Astrocyte of the spinal cord (primary cell): ENCODE results near the gene FBXO45.
A peak's percentile ranks its signal among the peaks of the same experiment; 100 is the strongest.
"Not testable (repeated sequence)": the region's sequence is repeated elsewhere in the genome, so short reads cannot be mapped to it uniquely, and the experiment has no call there.

ENCODE experiments used
- DNase-seq: peaks from one replicate; pipeline ENCODE4 v3.0.0; 2011; ENCODE audit warnings: low read depth, low spot score
- H3K4me3 ChIP-seq: 2 replicates; pipeline ENCODE4 v1.5.1; 2011; ENCODE audit warnings: low read depth, mild to moderate bottlenecking, low read length, moderate library complexity
- in situ Hi-C: cut with HindIII; loops from 2 replicates; pipeline ENCODE4 v1.10.0; 2017; ENCODE audit warnings: low sequenced_read_pairs
- TF ChIP-seq, protein P1 (sequence below): IDR thresholded peaks from 2 replicates; pipeline ENCODE4 v1.5.1; 2012; ENCODE audit warnings: low read depth, mild to moderate bottlenecking, low read length, inconsistent platforms

Gene FBXO45, protein sequence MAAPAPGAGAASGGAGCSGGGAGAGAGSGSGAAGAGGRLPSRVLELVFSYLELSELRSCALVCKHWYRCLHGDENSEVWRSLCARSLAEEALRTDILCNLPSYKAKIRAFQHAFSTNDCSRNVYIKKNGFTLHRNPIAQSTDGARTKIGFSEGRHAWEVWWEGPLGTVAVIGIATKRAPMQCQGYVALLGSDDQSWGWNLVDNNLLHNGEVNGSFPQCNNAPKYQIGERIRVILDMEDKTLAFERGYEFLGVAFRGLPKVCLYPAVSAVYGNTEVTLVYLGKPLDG

DNA sequence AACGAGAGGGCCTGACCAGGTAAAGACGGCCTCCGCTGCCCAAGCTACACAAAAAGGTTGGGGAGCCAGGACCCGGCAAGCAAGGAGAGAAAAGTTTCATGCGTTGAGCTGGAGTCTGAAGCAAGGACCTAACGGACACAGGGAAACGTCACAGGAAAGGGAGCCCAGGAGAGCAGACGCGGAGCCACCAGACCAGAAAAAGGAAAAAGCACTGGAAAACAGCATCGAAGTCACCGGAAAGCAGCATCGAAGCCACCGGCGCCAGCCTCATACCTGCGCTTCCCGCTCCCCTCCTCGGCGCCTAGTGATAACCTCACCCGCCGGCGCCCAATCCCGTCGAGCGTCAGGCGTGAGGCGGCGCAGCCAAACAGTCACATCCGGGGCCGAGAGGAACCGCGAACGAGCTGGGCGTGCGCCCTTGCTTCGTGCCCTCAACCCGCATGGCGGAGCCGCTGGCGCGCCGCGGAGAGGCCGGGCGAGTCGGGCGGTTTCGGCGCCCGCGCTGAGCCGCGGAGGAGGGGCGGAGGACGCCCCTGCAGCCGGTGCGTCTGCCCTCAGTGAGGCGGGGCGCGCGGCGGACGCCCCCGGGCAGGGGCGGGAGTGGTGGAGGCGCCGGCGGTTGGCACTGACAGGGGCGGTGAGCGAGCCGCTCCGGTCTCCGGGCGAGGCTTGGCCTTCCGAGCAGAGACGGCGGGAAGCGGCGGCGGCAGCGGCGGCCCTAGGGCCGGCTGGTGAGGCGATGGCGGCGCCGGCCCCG is at the start of gene FBXO45, which contains the start of gene WDR53:
Gene FBXO45, plus strand, starts transcription at position 415 of the 757 bp plus-strand sequence. Its CDS starts 325 bp downstream, at position 740.
Gene WDR53, minus strand, starts transcription at position 309 of the 757 bp plus-strand sequence. CDS start 7,079 bp downstream, outside the sequence.
- H3K4me3 ChIP-seq: peak within 1 kb of the TSS; percentile 97
- in situ Hi-C loops: no loop called here
- peak; percentile 95 for DNase-seq
- TF ChIP-seq, protein P1, sequence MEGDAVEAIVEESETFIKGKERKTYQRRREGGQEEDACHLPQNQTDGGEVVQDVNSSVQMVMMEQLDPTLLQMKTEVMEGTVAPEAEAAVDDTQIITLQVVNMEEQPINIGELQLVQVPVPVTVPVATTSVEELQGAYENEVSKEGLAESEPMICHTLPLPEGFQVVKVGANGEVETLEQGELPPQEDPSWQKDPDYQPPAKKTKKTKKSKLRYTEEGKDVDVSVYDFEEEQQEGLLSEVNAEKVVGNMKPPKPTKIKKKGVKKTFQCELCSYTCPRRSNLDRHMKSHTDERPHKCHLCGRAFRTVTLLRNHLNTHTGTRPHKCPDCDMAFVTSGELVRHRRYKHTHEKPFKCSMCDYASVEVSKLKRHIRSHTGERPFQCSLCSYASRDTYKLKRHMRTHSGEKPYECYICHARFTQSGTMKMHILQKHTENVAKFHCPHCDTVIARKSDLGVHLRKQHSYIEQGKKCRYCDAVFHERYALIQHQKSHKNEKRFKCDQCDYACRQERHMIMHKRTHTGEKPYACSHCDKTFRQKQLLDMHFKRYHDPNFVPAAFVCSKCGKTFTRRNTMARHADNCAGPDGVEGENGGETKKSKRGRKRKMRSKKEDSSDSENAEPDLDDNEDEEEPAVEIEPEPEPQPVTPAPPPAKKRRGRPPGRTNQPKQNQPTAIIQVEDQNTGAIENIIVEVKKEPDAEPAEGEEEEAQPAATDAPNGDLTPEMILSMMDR: no peak

DNA sequence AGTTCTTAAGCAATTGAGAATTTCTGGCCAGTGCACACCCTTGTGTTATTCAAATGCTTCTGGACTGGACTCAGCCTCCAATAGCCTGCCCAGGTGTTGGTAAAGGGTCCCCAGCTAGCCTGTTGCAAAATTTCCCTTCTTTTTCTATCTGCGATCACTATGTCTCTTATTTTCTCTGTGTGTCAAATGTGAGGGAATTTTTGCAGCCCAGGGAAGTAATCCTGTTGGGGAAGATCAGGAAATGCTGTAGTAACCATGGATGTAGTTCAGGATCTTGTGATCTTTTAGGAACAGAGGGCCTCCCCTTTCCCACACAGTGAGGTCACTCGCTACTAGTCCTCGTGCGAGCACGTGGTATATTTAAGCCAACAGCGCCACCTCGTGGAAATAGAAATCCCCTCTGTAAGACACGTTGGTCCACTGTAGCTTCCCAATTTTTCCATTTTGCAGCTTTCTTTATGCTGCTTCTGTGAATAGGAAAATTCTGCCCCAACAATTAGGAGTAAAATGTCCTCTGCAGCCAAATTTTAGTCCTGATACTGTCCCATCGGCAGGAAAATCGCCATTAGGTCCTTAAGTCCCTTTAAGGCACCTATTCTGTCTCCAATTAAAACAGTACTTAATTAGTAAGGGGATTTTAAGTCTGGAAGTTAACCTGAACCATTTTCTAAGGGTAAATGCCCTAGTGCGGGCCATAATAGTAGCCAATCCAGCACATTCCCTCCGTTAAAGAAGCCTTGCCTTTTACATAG is 49.3 kb upstream of the FBXO45 start:
- peak; percentile 59 for DNase-seq
- no peak overlapping the region for H3K4me3 ChIP-seq

DNA sequence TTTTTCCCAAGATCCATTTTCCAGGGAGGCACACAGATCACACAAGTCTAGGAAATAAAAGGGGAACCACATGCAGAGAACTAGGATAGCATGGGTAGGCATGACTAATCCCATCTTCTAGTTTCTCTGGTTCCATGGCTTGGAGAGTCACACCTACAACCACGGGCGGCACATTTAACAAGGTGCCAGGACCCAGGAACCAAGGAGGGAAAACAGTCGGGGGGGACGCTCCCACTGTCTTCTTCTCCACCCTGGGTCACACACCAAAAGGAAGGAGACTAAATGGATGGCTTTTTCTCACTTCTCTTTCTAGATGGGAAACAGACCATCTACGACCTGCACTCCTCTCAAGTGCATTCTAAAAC is 48.8 kb upstream of the FBXO45 start:
- H3K4me3 ChIP-seq: no peak overlapping the region
- in situ Hi-C loops: no loop called here
- TF ChIP-seq, protein P1: no peak
- no peak for DNase-seq

More for the DNA sequence above, 49.3 kb upstream of the FBXO45 start:
- TF ChIP-seq, protein P1: peak; percentile 41
- in situ Hi-C loops: no loop called here

DNA sequence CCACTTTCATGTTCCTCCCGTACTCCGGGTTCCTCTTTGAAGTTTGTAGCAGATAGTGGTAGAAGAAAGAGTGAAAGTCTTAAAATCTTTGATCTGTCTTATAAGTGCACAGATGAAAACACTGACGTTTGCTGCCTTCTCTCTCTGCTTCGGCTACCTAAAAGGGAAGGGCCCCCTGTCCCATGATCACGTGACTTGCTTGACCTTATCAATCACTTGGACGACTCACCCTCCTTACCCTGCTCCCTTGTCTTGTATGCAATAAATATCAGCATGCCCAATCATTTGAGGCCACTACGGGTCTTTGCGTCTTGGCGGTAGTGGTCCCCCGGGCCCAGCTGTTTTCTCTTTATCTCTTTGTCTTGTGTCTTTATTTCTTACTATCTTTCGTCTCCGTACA is 47.2 kb upstream of the FBXO45 start:
- H3K4me3 ChIP-seq, in situ Hi-C loops: not testable (repeated sequence)

DNA sequence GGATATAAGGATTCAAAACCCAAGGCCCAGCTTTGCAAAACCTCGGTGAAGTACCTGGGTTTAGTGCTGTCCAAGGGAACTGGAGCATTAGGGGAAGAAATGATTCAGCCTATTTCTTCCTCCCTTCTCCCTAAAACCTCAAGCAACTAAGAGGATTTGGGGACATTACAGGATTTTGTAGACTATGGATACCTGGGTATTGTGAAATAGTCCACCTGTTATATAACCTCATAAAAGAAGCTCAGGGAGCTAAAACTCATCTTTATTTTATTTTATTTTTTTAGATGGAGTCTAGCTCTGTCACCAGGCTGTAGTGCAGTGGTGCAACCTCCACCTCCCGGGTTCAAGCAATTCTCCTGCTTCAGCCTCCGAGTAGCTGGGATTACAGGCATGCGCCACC is 44.6 kb upstream of the FBXO45 start:
- in situ Hi-C loops: no loop called here
- TF ChIP-seq, protein P1: no peak
- H3K4me3 ChIP-seq: no peak overlapping the region
- no peak for DNase-seq

More for the DNA sequence above, 47.2 kb upstream of the FBXO45 start:
- DNase-seq: not testable (repeated sequence)

DNA sequence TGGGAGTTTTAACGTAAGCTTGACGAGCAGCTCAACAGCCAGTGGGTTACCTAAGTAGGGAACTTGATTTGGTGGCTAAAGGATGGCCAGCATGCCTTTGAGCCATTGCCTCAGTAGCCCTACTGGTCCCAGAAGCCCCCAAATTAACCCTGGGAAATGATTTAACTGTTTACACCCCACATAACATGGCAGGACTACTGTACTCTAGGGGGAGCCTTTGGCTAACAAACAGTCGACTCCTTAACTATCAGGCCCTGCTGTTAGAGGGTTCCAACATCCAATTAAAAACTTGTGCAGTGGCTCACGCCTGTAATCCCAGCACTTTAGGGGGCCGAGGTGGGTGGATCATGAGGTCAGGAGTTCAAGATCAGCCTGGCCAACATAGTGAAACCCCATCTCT is 43.9 kb upstream of the FBXO45 start:
- in situ Hi-C loops: no loop called here
- DNase-seq: no peak
- no peak overlapping the region for H3K4me3 ChIP-seq
- TF ChIP-seq, protein P1: peak; percentile 19
